ENCODE data around the gene FBXO45.

DNA sequence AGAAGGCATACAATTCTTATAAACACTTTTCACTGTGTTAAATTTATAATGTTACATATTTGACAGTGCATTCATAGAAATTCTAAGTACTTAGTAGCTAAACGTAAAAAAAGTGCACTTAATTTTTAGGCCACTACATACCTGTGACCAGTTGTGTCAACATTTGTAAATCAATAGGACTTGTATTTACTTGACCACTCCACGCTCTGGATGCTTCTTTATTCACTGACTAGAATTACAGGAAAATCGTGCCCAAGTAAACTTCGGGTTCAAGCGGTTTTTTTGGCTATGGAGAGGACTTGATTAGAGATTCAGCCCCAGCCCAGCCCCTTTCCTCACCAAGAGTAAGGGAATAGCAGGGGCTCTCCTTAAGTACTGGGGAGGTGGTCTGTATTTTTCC, 21.9 kb upstream of the FBXO45 start:
- TF ChIP-seq POLR2A (IDR thresholded peaks at IDR 0.05) (no peak), CTCF (IDR thresholded peaks at IDR 0.05 in 4 of 5, conservative IDR thresholded peaks at IDR 0.05 in 1 of 5) (no peak)

Data from gastrocnemius medialis (tissue), 4 donors.